NCI-H1092 (cell line): Measurements from ENCODE around the gene TBC1D20.
"Not testable (repeated sequence)": the region's sequence is repeated elsewhere in the genome, so short reads cannot be mapped to it uniquely, and the experiment has no call there.

Source experiments
- DNase-seq: peaks from one replicate; lab custom pipeline; 2025; lab: John Stamatoyannopoulos, UW

The TBC1D20 gene

DNA sequence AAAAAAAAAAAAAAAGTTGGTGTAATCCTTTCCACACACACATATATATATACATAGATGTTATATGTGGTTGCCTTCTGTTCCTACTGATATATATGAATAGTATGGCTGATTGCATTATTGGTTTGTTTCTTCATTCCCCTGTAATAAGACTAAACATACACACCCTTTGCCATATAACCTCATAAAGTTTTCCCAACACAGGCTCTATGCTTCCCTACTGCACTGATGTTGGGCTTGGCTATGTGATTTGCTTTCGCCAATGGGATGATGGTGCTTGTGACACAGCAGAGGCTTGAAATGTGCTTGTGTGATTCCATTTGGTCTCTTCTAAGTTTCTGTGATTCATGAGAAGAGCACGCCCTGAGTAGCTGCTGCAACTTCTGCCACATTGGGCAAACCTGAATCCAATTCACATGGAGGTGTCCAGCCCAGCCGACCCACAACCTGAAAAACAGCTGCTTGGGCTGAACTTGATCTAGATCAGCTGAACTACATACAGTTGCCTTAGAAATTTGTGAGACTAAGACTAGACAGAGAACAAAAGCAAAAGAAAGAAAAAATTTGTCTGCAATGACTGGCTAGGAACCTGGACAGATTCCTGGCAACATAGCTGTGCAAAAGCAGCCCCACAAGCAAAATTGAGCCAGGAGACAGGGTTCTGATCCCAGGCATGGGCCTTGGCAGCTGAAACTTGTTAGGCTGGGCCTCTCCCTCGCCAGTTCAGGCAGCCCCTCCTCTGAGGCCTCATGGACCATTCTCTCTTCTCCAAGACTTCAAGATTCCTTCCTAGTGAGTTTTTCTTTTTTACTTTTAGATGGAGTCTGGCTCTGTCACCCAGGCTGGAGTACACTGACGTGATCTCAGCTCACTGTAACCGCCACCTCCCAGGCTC is 13.4 kb upstream of the TBC1D20 start:
- no peak for DNase-seq

DNA sequence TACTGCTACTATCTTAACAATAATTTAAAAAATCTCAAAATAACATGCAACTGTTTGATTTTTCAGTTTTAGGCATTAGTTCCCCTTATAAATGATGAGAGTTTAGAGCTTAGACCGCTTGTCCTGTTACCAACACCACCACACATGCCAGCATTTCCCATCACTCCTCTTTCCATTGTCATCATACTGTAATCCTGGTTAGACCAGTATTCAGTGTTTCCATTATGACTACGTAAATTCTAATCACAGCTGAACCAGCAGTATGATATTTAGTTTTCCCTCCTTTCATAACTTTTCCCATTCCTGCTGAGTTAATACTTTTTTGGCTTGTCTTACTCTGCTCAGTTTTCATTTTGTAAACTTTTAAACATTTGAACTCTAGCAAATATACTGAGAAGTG is 12.2 kb upstream of the TBC1D20 start:
- DNase-seq: no peak

DNA sequence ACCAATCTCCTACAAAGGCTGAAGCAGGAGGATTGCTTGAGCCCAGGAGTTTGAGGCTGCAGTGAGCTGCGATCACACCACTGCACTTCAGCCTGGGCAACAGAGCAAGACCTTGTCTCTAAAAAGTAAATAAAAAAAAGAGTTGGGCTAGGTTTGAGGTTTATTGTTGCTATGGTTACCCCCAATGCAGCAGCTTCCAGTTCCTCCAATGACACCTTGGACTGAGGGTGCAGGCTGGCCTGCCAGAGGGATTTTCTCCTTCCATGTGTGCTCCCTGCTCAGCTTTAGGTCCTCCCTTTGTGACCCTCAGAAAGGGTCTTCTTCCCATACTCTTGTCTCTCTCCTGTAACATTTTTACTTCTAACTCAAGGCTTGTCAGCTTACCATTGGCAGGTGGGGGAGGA is 10.6 kb upstream of the TBC1D20 start:
- DNase-seq: no peak

DNA sequence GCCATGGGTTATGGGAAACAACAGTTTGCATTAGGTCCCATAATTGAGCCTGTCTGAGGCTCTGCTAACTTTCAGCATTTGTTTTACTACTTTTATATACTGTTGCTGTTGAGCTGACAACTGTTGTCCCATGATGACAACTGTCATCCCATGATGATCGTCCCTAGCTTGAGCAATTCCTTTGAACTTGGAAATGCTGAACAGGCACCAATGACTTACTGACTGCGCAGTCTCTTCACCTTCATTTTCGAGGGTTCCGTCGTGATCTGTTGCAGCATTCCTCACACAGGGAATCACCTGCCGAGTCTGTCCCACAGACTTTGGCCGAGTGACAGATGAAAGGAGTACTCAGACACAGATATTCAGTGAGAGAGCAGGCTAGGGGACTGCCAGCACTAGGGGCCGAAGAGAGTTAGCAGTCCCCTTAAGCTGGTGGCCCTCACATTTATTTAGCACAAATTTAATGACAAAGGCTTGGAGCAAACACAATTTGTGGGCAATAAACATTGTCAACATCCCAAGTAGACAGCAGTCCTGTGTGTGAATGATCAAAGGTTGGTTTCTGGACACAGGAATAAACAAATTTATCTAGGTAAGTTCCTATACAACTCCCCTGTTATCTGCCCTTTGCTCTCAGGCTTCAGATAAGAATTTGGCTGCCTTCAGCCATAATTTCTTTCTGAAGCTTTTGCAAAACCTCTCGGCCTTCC is 10.0 kb upstream of the TBC1D20 start:
- no peak for DNase-seq

DNA sequence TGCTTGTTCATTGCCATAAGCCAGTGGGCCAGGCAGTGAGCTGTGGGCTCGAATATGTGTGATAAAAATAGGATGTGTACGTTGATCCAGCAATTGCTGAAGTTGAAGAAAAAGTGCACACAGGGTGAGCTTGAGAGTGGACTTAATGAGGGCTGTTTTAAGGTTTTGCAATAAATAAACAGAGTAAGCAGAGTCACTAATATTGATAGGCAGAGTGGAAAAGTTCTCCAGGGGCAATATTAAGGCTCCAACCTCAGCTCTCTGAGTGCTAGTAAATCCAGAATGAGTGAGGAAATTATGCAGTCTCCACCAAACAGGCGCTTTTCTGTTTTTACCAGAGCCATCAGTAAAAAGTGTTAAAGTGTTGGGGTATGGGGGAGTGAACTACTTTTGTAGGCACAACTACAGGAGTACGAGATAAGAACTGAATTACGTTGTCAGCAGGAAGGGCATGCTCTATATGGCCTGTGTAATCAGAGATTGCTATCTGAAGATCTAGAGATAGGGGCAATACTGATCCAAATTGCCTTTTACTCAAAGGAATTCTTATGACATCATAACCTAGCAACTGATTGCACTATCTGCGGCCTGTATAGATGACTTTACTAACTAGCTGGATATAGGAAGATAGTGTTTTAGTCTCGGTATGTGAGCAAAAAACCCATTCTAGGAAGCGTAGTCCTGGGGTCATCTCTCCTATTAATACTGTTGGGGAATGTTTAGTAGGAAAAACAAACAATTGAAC is 7.6 kb upstream of the TBC1D20 start:
- DNase-seq: no peak

DNA sequence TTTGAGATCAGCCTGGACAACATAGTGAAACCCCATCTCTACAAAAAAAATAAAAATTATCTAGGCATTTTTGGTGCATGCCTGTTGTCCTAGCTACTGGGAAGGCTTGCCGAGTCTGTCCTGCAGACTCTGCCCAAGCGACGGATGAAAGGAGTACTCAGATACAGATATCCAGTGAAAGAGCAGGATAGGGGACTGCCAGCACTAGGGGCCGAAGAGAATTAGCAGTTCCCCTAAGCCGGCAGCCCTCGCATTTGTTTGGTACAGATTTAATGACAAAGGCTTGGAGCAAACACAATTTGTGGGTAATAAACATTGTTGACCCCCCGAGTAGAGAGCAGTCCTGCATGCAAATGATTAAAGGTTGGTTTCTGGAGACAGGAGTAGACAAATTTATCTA is 5.4 kb upstream of the TBC1D20 start:
- no peak for DNase-seq

DNA sequence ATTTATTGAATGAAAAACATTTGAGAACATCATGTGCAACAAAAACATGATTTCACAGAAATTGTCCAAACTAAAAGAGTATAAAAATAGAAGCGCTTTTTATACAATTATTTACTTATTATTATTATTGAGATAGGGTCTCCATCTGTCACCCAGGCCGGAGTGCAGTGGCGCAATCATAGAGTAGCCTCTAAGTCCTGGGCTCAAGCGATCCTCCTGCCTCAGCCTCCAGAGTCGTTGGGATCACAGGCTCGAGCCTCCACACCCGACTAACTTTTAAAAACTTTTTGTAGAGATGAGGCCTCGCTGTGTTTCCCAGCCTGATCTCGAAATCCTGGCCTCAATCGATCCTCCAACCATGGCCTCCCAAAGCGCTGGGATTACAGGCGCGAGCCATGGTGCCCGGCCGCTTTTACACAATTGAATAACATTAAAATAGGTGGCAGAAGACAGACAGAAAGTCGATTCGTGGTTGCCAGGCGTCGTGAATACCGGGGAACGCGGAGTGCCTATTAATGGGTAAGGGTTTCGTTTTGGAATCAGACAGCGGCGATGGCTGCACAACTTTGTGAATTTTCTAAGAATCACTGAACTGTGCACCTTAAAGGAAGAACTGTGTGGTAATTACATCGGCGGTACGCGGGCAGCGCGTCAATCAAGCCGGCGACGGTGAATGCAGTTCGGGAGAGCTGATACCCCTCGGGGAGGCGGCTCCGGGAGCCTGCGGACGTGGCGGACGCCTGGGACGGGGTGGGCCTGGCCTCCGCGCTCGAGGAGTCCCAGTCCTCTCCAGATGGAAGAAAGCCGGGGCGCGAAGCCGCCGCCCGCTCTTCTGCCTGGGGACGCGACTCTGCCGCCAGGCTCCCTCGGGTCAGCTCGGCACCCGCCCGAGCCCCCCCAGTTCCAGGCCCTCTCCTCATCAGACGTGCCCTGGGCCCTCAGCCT is 807 bp downstream of the TBC1D20 start:
- DNase-seq: no peak

DNA sequence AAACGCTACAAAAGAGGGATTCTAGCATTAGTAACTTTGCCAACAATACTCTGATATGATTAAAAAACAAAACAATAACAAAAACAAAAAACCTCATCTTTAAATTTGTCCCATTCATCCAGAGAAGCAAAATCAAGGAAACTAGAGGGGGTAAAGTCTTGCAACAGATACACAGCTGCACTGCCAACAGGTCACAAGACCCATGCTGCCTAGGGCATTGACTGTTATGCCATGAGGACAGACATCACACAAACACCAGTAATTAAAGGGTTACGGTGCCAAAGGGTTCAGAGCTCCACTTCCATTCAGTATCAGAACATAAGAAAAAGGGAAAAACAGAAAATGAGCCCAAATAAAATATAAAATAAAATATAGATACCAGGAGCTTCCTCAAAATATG is 1.6 kb downstream of the TBC1D20 start:
- DNase-seq: no peak

DNA sequence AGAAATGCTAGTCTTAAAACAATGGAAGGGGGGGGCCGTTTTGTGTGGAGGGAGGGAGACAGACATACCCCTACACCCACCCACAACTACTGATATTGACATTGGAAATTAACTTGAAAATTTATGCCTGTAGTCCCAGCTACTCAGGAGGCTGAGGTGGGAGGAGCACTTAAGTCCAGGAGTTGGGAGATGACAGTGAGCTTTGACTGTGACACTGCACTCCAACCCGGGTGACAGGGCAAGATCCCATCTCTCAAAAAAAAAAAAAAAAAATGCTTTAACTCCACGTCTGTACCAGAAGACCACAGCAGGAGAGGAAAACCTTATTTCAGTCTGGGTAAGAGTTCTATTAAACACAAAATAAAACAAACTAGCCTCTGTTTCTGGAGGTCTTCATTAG is 2.2 kb downstream of the TBC1D20 start:
- no peak for DNase-seq

DNA sequence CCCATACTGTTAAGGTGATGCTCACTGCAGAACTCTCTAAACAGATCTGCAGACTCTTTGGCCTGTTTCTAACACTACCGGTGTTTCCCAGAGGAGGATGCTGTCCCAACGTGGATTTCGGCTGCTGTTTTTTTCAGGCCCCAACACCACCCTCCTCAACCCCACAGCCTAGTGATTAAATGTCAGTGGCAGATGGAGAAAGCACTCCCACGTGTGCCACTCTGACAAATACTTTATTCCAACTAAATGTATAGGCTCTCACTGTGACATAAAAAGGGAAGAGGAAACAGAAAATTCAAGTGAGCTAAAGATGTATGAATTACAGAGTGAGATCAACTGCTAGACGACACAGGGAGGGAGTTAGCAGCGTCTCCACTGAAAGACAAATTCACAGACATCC is 3.6 kb downstream of the TBC1D20 start:
- DNase-seq: no peak

DNA sequence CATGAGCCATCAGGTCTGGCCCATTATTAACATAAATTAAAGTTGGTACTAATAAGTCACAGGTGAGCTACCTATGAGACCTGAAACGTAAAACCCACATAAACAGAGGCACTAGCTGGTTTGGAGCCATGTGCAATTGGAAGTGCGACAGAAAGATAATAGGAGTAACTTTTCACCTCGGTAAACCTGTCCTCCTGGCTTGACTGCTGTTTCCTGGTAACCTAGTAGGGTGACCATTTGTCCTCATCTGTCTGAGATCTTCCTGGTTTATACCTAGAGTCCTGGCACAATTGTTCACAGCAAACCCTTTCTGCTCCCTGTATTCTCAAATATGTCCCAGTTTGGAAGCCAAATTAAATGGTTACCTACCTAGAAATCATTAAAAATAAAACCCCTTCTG is 7.4 kb downstream of the TBC1D20 start:
- no peak for DNase-seq

DNA sequence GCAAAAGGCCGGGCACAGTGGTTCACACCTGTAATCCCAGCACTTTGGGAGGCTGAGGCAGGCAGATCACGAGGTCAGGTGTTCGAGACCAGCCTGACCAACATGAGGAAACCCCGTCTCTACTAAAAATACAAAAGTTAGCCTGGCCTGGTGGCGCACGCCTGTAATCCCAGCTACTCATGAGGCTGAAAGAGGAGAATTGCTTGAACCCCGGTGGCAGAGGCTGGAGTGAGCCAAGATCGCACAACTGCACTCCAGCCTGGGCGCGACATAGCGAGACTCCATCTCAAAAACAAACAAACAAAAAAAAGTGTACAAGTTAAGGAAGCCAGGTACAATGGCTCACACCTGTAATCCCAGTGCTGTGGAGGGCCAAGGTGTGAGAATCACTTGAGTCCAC is 10.3 kb downstream of the TBC1D20 start:
- not testable (repeated sequence) for DNase-seq

DNA sequence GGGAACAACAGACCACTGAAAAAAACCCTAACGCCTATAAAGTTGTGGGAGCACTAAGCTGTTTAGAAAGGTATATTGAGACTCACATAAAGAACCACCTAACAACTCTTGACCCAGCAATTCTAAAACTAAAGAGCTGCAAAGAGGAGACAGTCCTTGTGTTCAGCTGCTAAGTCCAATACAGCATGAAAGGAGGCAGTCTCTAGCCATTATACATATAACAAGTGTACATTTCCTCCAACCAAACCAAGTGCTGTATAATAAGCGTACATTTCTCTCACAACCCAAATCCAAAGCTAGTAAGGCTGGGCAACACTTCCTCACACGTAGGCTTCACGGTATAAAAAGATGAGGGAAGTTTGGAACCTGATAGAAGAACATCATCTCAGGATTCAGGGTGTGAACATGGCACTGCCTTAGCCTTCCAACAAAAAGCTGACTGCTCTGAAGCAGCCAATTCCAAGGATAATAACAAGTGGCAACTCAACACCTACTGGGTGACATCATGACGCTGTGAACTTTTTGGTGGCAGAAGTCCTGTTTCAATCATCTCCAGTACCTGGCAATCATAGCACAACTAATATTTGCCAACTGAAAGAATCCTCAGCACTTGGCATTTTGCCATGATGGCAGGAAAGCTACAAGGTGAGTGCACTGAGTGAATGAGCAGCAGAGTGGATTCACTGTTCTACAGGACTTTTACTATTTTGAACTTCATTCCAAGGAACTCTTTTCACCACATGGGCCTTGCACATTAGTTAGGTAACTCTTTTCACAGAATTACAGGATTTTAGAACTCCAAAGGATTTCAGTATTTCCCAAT is 16.6 kb downstream of the TBC1D20 start:
- DNase-seq: no peak

DNA sequence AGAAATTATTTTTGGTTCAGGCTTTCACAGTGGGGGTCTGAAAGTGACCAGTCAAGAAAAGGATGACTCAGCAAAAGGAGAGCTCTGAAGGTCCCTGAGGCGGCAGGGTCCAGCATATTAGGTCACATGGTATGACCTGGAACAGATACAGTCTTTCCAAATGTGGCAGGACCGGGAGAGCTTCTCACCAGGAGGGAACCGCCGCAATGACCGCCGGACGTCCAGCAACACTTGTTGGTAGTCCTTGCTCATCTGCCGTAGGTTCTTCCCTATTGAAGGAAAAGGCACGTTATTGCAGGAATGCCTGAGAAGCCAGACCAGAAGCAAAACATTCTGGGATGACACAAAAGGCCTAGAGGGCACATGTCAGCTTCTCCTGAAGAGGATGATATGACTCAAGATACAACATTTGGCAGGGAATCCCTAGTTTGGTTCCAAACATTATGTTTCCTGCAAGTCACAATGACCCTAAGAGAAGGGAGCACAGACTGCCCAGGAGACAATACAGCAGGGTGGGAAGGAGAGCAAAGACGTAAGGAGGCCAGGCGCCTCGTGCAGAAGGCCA is 17.4 kb downstream of the TBC1D20 start:
- no peak for DNase-seq

DNA sequence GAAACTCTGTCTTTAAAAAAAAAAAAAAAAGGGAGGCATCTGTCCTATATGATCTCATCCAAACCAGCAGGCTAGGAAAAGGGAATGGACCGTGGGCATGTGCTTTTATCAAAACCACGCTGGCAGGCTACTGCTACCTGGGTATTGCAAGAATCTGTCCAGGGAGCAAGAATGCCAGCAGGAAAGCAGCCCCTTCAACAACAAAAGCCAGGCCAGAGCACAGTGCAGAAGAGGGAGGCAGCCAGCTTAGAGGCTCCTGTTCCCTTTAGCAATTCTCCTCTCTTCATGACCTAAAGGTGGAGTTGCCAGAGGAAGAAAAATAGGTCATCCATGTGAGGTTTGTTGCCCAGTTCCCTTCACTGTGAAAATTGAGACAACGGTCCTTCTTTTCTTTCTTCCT is 18.2 kb downstream of the TBC1D20 start:
- no peak for DNase-seq

DNA sequence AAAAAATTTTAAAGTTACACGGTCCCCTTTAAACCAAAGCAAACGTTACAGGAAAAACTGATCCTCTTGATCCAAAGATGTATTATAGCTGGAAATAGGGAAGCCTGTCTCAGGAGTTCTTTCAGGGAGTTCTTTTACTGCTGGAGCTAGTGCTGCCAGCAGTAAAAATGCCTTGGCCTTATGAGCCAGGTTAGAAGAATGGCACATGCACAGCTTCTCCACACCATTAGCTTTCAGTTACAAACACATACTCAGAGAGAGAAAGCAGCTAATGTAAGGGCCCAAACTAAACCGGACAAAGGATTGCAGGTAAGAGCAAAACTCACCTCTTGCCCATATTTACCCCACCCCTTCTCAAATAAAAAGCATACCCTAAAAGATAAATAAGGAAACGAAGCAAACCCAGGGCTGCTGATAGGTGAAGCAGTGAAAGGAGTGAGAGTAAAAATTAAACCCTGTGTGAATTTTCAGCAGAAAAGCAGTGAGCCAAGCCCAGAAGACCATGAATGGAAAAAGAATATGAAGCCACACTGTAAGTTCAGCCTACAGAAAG is 19.0 kb downstream of the TBC1D20 start:
- DNase-seq: no peak

DNA sequence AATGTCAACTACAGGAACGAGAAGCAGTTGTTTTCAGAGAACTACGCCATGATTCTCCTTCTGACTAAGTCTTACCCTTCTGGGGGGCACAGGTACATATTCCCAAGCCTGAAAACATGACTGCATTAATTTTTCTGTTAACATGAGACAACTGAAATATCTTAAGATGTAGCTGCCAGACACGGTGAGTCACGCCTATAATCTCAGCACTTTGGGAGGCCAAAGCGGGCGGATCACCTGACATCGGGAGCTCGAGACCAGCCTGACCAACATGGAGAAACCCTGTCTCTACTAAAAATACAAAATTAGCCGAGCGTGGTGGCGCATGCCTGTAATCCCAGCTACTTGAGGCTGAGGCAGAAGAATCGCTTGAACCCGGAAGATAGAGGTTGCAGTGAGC is 21.7 kb downstream of the TBC1D20 start:
- DNase-seq: no peak

DNA sequence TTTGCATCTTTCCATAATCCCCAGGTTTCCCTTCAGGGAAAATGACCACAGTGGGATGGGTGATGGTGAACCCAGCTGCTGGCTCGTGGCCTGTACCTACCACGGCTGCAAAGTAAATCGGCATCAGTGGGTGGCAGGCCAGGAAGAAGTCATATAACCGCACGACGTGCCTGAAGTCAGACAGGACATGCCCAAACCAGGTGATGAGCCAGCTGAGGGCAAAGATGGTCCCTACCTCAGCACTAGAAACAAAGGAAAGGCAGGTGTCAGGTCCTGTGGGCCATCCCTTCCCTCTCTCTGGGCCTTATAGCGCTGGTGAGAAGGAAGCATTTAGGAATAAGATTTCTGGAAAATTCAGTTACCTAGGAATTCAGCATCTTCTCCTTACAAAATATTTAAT is 22.2 kb downstream of the TBC1D20 start:
- no peak for DNase-seq

DNA sequence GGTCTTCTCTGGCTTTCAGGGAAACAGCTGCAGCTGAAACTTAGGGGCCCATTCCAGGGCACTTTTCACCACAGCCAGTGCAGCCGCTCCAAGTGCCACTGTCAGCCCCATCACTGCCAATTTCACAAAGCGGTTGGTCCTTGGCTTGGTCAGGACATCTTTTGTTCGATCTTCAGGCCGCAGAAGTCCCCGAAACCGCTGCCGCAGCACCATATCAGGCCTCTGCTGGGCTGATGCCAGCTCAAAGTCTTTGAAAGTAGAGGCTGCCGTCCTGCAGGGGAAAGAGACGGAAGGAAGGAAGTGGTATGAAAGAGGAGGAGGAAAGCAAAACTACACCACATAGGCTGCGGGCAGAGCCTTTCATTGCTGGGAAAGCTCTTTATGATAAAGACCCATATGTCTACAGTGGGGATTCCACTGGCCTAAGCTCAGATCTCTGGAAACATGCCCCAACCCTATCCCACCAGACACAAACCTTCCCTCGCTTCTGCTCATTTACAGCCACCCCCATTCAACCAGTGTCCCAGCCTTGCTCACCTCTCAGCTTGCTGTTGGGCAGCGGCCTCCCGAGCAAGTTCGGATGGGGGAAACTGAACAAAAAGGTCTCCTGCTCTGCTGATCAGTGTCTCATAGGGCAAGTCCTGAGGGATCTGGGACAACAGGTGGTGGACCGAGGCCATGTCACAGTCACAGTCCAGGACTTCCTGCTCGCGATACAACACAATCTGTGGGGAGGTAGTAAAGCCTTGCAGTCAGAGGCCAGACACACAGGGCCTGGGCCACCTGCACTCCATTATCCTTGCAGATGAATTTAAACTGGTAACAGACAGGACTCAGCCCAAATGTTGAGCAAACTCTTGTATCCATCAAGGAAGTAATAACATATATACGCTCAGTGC is 23.5 kb downstream of the TBC1D20 start:
- DNase-seq: no peak
